ENCODE measurements around the gene EIF3K. TPM values are rescaled to one million over a fixed set of nuclear protein-coding genes. Genes with fewer than 3 reads are reported as not detected.

The EIF3K gene
- total RNA-seq, 1 experiment from 2014 or later = 642 TPM

GRCh38 chr19:38644719-38645118 is 25.7 kb downstream of the EIF3K start:
- DNase-seq (ENCODE audit: low read depth) = peak; percentile 79
- in situ Hi-C loops (cut with HindIII; ENCODE audit: low pct_unique_long_range_greater_than_20kb, low sequenced_read_pairs) = no loop called here

- in situ Hi-C loops (cut with HindIII; ENCODE audit: low pct_unique_long_range_greater_than_20kb, low sequenced_read_pairs) = no loop called here
- DNase-seq (ENCODE audit: low read depth) = peak; percentile 99
These were observed 28.5 kb downstream of the EIF3K start, which contains the start of gene ACTN4 for GRCh38 chr19:38647368-38647965. ACTN4 (plus strand) TSS chr19:38647649; CDS start chr19:38647746, 97 bp downstream.

- no peak for DNase-seq (ENCODE audit: low read depth)
- in situ Hi-C loops (cut with HindIII; ENCODE audit: low pct_unique_long_range_greater_than_20kb, low sequenced_read_pairs) = no loop called here
These were observed 29.2 kb downstream of the EIF3K start for GRCh38 chr19:38647966-38648768.

GRCh38 chr19:38648769-38649304 is 29.8 kb downstream of the EIF3K start:
- no peak for DNase-seq (ENCODE audit: low read depth)
- in situ Hi-C loops (cut with HindIII; ENCODE audit: low pct_unique_long_range_greater_than_20kb, low sequenced_read_pairs) = no loop called here

- in situ Hi-C loops (cut with HindIII; ENCODE audit: low pct_unique_long_range_greater_than_20kb, low sequenced_read_pairs) = no loop called here
- peak; percentile 91 for DNase-seq (ENCODE audit: low read depth)
These were observed 30.6 kb downstream of the EIF3K start for GRCh38 chr19:38649305-38650171.

GRCh38 chr19:38650172-38650775 is 31.3 kb downstream of the EIF3K start:
- no peak for DNase-seq (ENCODE audit: low read depth)

GRCh38 chr19:38650911-38651584 is 32.1 kb downstream of the EIF3K start:
- in situ Hi-C loops (cut with HindIII; ENCODE audit: low pct_unique_long_range_greater_than_20kb, low sequenced_read_pairs) = no loop called here
- peak; percentile 67 for DNase-seq (ENCODE audit: low read depth)

More at GRCh38 chr19:38650172-38650775, 31.3 kb downstream of the EIF3K start:
- in situ Hi-C loops (cut with HindIII; ENCODE audit: low pct_unique_long_range_greater_than_20kb, low sequenced_read_pairs) = no loop called here

GRCh38 chr19:38653028-38653571 is 34.1 kb downstream of the EIF3K start:
- DNase-seq (ENCODE audit: low read depth) = peak; percentile 37
- in situ Hi-C loops (cut with HindIII; ENCODE audit: low pct_unique_long_range_greater_than_20kb, low sequenced_read_pairs) = no loop called here

GRCh38 chr19:38654628-38655055 is 35.7 kb downstream of the EIF3K start:
- in situ Hi-C loops (cut with HindIII; ENCODE audit: low pct_unique_long_range_greater_than_20kb, low sequenced_read_pairs) = no loop called here
- peak; percentile 63 for DNase-seq (ENCODE audit: low read depth)

- in situ Hi-C loops (cut with HindIII; ENCODE audit: low pct_unique_long_range_greater_than_20kb, low sequenced_read_pairs) = no loop called here
- no peak for DNase-seq (ENCODE audit: low read depth)
These were observed 36.3 kb downstream of the EIF3K start for GRCh38 chr19:38655148-38655824.

GRCh38 chr19:38656171-38656981 is 37.4 kb downstream of the EIF3K start:
- in situ Hi-C loops (cut with HindIII; ENCODE audit: low pct_unique_long_range_greater_than_20kb, low sequenced_read_pairs) = no loop called here
- DNase-seq (ENCODE audit: low read depth) = no peak

GRCh38 chr19:38657633-38658222 is 38.7 kb downstream of the EIF3K start:
- in situ Hi-C loops (cut with HindIII; ENCODE audit: low pct_unique_long_range_greater_than_20kb, low sequenced_read_pairs) = no loop called here
- peak; percentile 92 for DNase-seq (ENCODE audit: low read depth)

GRCh38 chr19:38658462-38659306 is 39.7 kb downstream of the EIF3K start:
- in situ Hi-C loops (cut with HindIII; ENCODE audit: low pct_unique_long_range_greater_than_20kb, low sequenced_read_pairs) = no loop called here
- DNase-seq (ENCODE audit: low read depth) = peak; percentile 97

- no peak for DNase-seq (ENCODE audit: low read depth)
- in situ Hi-C loops (cut with HindIII; ENCODE audit: low pct_unique_long_range_greater_than_20kb, low sequenced_read_pairs) = no loop called here
These were observed 41.7 kb downstream of the EIF3K start for GRCh38 chr19:38660724-38661123.

- in situ Hi-C loops (cut with HindIII; ENCODE audit: low pct_unique_long_range_greater_than_20kb, low sequenced_read_pairs) = no loop called here
- no peak for DNase-seq (ENCODE audit: low read depth)
These were observed 42.1 kb downstream of the EIF3K start for GRCh38 chr19:38661136-38661535.

Data from Caki2 (cell line).